ENCODE results near the gene SLC7A14. TPM values are rescaled to one million over a fixed set of nuclear protein-coding genes. Genes with fewer than 3 reads are reported as not detected.

SLC7A14 gene
- polyA plus RNA-seq, 6 donors from 2014 or later = not detected

- ATAC-seq (ENCODE audit: low read depth in 2 of 2) (no peak), DNase-seq (no peak)
- H3K4me1 Mint-ChIP-seq = no peaks in the 10 kb centered on the region
- H3K27ac Mint-ChIP-seq = no peak overlapping the region
- no peaks in the 10 kb centered on the region for H3K9me3 Mint-ChIP-seq
- no peaks in the 10 kb centered on the region for H3K36me3 Mint-ChIP-seq
- H3K4me3 Mint-ChIP-seq = no peak overlapping the region
- peaks cover 9 to 21% (median 14%) of the 10 kb centered on the region in 3 donors for H3K27me3 Mint-ChIP-seq
These were observed 89.6 kb downstream of the SLC7A14 start for GRCh38 chr3:170496026-170496867.

DNA sequence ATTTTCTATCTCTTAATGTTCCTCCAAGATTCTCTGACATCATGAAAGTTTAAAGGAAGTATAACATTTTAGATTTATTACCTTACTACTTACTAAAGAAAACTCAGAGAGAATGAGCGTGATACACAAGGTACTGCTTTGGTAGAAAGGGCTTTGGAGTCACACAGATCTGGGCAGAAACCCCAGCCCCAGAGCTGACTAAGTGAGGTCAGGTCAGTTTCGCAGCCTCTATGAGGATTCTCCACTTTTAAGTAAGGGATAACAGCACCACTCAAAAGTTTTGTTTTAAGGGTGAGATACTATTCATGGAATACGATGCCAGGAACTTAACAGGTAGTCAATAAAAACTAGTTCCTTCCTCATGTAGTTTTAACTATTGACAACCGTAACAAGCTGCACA, 91.1 kb downstream of the SLC7A14 start:
- ATAC-seq (ENCODE audit: low read depth in 2 of 2) = no peak
- H3K4me3 Mint-ChIP-seq = no peak overlapping the region
- H3K4me1 Mint-ChIP-seq = no peaks in the 10 kb centered on the region
- no peak overlapping the region for H3K27ac Mint-ChIP-seq
- H3K27me3 Mint-ChIP-seq = peaks cover 9 to 18% (median 12%) of the 10 kb centered on the region in 3 donors
- H3K36me3 Mint-ChIP-seq = no peaks in the 10 kb centered on the region
- H3K9me3 Mint-ChIP-seq = no peaks in the 10 kb centered on the region
- no peak for DNase-seq

GRCh38 chr3:170493712-170494182, 92.1 kb downstream of the SLC7A14 start:
- Mint-ChIP-seq H3K4me1 (no peaks in the 10 kb centered on the region), H3K27ac (no peak overlapping the region), H3K36me3 (no peaks in the 10 kb centered on the region), H3K27me3 (peaks cover 9 to 15% (median 9%) of the 10 kb centered on the region in 3 donors), H3K4me3 (no peak overlapping the region), H3K9me3 (no peaks in the 10 kb centered on the region)
- DNase-seq (no peak), ATAC-seq (ENCODE audit: low read depth in 2 of 2) (no peak)

GRCh38 chr3:170491901-170492300, 94.0 kb downstream of the SLC7A14 start:
- ATAC-seq (ENCODE audit: low read depth in 2 of 2) = no peak
- no peak overlapping the region for H3K27ac Mint-ChIP-seq
- H3K4me1 Mint-ChIP-seq = no peaks in the 10 kb centered on the region
- peaks cover 9 to 14% (median 10%) of the 10 kb centered on the region in 3 donors for H3K27me3 Mint-ChIP-seq
- H3K36me3 Mint-ChIP-seq = no peaks in the 10 kb centered on the region
- no peak for DNase-seq
- H3K4me3 Mint-ChIP-seq = no peak overlapping the region
- no peaks in the 10 kb centered on the region for H3K9me3 Mint-ChIP-seq

DNA sequence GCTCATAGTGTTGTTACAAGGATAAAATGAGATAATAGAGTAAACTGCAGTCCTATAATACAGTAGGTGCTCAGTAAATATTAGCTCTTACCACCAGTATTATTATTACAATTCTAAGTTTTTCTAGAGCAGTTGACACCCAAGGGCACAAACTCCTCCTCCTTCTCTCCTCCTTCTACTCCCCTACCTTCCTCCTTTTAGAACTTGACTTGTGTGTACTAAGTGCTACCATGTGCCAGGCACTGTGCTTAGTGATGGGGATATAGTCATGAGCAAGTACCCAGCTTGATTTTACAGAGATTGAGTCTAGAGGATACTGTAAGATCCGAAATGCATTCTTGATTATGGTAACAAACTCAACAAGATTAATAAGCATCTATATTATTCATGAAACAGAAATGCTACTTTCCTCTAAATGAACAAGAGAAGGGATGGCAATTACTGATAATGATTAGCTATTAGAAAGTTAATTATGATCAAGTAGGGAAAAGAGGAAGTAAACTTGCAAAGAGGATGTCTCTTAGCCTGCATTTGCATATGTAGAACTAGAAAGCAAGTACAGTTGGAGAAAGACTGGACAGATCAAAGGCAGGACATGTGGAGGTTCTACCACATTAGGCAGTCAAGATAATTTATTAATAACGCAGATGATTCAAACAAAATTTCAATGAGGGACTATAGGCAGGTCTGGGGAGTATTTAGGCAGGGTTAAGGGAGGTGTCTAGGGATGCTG, 94.9 kb downstream of the SLC7A14 start:
- H3K27me3 Mint-ChIP-seq = peaks cover 12 to 14% (median 13%) of the 10 kb centered on the region in 3 donors
- no peaks in the 10 kb centered on the region for H3K36me3 Mint-ChIP-seq
- H3K27ac Mint-ChIP-seq = no peak overlapping the region
- H3K9me3 Mint-ChIP-seq = no peaks in the 10 kb centered on the region
- ATAC-seq (ENCODE audit: low read depth in 2 of 2) (no peak), DNase-seq (no peak)
- H3K4me3 Mint-ChIP-seq = no peak overlapping the region
- H3K4me1 Mint-ChIP-seq = no peaks in the 10 kb centered on the region

DNA sequence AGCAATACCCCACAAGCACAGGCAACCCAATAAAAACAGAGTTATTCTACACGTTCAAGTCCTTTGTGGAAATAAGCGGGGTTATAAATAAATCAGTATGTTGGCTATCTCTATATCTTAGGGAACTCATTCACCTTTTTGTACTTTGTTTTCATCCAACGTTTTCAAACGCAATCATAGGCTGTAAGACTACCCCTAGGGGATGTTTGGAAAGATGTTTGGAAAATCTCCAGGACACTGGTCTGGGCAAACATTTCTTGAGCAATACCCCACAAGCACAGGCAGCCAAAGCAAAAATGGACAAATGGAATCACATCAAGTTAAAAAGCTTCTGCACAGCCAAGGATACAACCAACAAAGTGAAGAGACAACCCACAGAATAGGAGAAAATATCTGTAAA, 97.1 kb downstream of the SLC7A14 start:
- ATAC-seq (ENCODE audit: low read depth in 2 of 2) = no peak
- no peaks in the 10 kb centered on the region for H3K36me3 Mint-ChIP-seq
- DNase-seq = no peak
- no peak overlapping the region for H3K27ac Mint-ChIP-seq
- no peaks in the 10 kb centered on the region for H3K4me1 Mint-ChIP-seq
- peaks cover 18 to 24% (median 22%) of the 10 kb centered on the region in 3 donors for H3K27me3 Mint-ChIP-seq
- H3K4me3 Mint-ChIP-seq = no peak overlapping the region
- no peaks in the 10 kb centered on the region for H3K9me3 Mint-ChIP-seq

DNA sequence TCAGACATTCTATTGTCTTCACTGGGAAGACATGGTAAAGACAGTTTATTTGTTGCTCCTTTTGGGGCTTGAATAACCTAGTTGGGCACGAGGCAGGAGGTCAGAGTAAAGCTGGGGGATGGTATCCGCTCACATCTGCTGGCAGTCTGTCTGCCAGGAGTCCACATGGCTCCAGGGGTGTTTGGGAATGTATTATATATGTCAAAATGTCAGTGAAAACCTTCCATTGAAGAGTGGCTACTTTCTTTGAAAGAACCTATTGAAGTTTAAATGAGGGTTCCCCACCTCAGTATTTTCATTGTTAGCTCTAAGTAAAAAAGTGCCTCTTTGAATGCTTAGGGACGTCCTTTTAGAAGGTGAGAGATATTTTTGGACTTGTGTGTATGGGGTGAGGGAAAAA, 98.8 kb downstream of the SLC7A14 start:
- peaks cover 24 to 30% (median 29%) of the 10 kb centered on the region in 3 donors for H3K27me3 Mint-ChIP-seq
- H3K9me3 Mint-ChIP-seq = no peaks in the 10 kb centered on the region
- H3K4me3 Mint-ChIP-seq = no peak overlapping the region
- DNase-seq = no peak
- no peaks in the 10 kb centered on the region for H3K36me3 Mint-ChIP-seq
- ATAC-seq (ENCODE audit: low read depth in 2 of 2) = no peak
- H3K27ac Mint-ChIP-seq = peak overlapping the region in 1 of 6 donors; percentile 2
- no peaks in the 10 kb centered on the region for H3K4me1 Mint-ChIP-seq

DNA sequence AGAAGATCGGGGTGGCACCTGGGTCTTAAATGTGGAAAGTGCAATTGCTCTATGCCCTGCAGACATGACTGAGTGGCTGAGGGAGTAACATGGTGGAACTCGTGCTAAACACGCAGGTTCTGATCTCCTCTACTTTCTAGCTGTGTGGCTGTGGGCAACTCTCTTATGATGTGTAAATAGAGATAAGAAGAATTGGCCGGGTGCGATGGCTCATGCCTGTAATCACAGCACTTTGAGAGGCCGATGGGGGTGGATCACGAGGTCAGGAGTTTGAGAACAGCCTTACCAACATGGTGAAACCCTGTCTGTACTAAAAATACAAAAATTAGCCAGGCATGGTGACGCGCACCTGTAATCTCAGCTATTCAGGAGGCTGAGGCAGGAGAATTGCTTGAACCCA, 99.5 kb downstream of the SLC7A14 start:
- Mint-ChIP-seq H3K36me3 (no peaks in the 10 kb centered on the region), H3K4me1 (no peaks in the 10 kb centered on the region)
- ATAC-seq (ENCODE audit: low read depth in 2 of 2) = no peak

GRCh38 chr3:170485696-170486095, 100.2 kb downstream of the SLC7A14 start:
- Mint-ChIP-seq H3K4me1 (no peaks in the 10 kb centered on the region), H3K36me3 (no peaks in the 10 kb centered on the region), H3K27me3 (peaks cover 27 to 30% (median 29%) of the 10 kb centered on the region in 3 donors), H3K27ac (no peak overlapping the region), H3K4me3 (no peak overlapping the region), H3K9me3 (no peaks in the 10 kb centered on the region)
- ATAC-seq (ENCODE audit: low read depth in 2 of 2) (no peak), DNase-seq (no peak)

More for the DNA sequence above, 99.5 kb downstream of the SLC7A14 start:
- peaks cover 24 to 30% (median 29%) of the 10 kb centered on the region in 3 donors for H3K27me3 Mint-ChIP-seq
- no peaks in the 10 kb centered on the region for H3K9me3 Mint-ChIP-seq
- no peak overlapping the region for H3K4me3 Mint-ChIP-seq
- H3K27ac Mint-ChIP-seq = no peak overlapping the region
- DNase-seq = no peak

DNA sequence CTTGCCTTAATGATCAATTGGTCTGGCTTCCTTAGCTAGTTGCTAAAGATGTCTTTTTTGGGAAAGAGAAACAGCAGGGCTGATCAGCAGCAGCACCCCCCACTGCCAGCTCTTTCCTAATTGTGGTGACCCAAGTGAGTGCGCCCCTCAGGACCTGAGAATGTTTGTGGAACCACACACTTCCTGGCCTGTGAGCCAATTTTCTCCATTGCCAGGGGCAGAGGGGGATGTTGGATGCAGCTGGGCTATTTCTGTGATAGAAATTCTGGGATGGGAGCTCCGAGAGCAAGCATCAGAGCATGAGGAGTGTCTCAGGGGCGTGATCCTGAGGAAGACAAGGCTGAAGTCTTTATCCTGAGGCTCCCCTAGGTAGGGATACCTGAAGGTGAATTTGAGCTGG, 100.6 kb downstream of the SLC7A14 start:
- H3K27ac Mint-ChIP-seq = no peak overlapping the region
- no peaks in the 10 kb centered on the region for H3K36me3 Mint-ChIP-seq
- DNase-seq (no peak), ATAC-seq (ENCODE audit: low read depth in 2 of 2) (no peak)
- no peak overlapping the region for H3K4me3 Mint-ChIP-seq
- H3K4me1 Mint-ChIP-seq = no peaks in the 10 kb centered on the region
- H3K9me3 Mint-ChIP-seq = no peaks in the 10 kb centered on the region
- peaks cover 29 to 31% (median 30%) of the 10 kb centered on the region in 3 donors for H3K27me3 Mint-ChIP-seq

GRCh38 chr3:170484869-170485268, 101.0 kb downstream of the SLC7A14 start:
- no peaks in the 10 kb centered on the region for H3K36me3 Mint-ChIP-seq
- no peak overlapping the region for H3K27ac Mint-ChIP-seq
- no peaks in the 10 kb centered on the region for H3K4me1 Mint-ChIP-seq
- DNase-seq = no peak
- H3K4me3 Mint-ChIP-seq = peak overlapping the region in 1 of 8 donors; percentile 49
- H3K27me3 Mint-ChIP-seq = peaks cover 29 to 35% (median 30%) of the 10 kb centered on the region in 3 donors
- no peaks in the 10 kb centered on the region for H3K9me3 Mint-ChIP-seq
- ATAC-seq (ENCODE audit: low read depth in 2 of 2) = no peak

DNA sequence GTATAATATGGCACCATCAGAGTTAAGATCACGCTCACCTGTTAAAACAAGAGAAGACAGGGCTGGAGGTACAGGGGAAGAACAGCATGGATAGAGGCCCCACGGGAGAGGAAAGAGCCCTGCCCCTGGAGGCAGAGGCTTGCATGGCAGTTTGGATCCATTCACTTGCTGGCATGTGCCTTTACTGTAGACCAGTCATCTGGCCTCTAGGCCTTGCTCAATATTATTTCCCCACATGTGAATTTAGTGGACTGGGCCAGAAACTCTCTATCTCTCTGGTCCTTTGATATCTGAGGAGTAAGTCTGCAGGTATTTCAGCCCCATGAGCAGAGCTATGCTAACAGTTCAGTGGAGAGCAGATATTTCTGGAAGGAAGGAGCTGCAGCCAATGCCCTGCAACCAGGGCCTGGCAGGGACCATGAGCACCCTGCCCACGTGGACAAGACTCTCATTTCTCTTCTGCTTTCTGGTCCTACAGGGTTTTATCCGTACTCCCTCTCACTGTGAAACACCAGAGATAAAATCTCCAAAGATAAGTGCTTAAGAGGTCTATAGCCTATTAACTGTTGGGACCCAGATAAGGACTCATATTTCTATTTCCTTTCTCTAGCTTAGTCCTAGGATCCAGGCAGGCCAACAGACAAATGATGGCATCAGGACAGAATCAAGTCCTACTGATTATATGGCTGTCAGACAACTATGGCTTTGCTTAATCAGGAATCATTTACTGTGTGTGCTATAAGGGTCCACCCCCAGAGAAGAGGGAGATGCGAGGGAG, 102.2 kb downstream of the SLC7A14 start:
- Mint-ChIP-seq H3K9me3 (no peaks in the 10 kb centered on the region), H3K36me3 (no peaks in the 10 kb centered on the region), H3K4me1 (no peaks in the 10 kb centered on the region), H3K27me3 (peaks cover 34 to 36% (median 35%) of the 10 kb centered on the region in 3 donors), H3K4me3 (peak overlapping the region in 1 of 8 donors; percentile 42), H3K27ac (no peak overlapping the region)
- ATAC-seq (ENCODE audit: low read depth in 2 of 2) (no peak), DNase-seq (no peak)

DNA sequence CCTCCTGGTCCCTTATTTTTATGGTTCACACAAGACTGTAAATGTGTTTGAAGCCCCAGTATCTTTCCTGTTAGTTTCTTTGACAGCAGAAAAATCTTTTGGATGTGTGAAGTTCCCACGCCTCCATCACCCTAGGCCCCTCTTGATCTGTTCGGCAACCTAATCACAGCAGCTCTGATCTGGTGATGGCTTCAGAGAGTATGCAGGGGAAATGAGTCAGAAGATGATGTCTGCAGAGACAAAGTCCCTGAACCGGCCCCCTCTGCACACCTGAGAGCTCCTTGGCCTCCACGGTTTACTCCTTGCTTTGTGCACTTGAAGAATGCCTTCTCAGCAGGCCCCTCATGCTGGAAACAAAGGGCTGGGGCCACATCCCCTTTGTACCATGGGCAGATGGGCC, 103.7 kb downstream of the SLC7A14 start:
- Mint-ChIP-seq H3K4me3 (peak overlapping the region in 1 of 8 donors; percentile 30), H3K27ac (no peak overlapping the region), H3K27me3 (peaks cover 30 to 36% (median 34%) of the 10 kb centered on the region in 3 donors), H3K36me3 (no peaks in the 10 kb centered on the region), H3K4me1 (no peaks in the 10 kb centered on the region), H3K9me3 (no peaks in the 10 kb centered on the region)
- ATAC-seq (ENCODE audit: low read depth in 2 of 2) (no peak), DNase-seq (no peak)
